GM18499 (cell line): ENCODE results near the gene DNAJC28.
"Not testable (repeated sequence)": the region's sequence is repeated elsewhere in the genome, so short reads cannot be mapped to it uniquely, and the experiment has no call there.

Experiments
- ATAC-seq: cut with Tn5 transposase; IDR thresholded peaks from one replicate; pipeline ENCODE4 v1.9.1; 2021; ENCODE audit warnings: moderate number of reproducible peaks; ENCODE audit not compliant: insufficient read depth, unreplicated experiment

Gene DNAJC28, protein sequence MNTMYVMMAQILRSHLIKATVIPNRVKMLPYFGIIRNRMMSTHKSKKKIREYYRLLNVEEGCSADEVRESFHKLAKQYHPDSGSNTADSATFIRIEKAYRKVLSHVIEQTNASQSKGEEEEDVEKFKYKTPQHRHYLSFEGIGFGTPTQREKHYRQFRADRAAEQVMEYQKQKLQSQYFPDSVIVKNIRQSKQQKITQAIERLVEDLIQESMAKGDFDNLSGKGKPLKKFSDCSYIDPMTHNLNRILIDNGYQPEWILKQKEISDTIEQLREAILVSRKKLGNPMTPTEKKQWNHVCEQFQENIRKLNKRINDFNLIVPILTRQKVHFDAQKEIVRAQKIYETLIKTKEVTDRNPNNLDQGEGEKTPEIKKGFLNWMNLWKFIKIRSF

DNA sequence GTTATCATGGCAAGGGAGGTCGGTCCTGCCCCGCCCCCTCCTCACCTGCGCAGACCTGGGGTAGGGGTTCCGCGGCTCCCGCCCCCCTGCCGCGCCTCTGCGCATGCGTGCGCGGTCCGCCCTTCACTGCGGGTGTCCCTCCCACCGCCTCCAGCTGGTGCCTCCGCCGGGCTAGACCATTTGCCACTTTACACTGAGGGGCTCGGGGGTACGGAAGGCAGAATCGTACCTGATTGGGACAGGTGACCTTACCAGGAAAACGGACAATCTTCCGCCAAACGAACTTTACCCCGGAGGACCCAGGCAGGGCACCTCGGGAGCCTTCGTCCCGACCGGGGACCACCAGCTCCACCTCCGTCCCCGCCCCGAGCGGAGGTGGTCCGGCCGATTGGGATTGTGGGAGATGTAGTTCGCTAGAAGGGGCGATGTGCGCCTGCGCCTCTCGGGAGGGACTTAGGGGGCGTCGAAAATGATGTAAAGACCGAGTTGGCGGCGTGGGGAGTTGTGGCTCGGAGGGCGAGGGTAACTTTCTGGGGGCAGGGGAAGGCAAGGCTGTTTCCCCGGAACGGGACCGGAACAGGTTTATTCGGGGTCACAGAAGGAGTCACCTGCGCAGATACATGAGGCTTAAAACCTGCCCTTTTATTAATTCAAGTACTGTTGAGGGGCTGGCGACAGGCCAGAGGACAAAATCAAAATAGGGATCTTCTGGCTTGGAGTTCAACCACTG is at the start of gene DNAJC28:
Gene DNAJC28, minus strand, starts transcription at position 344 of the 730 bp plus-strand sequence. CDS start 2,323 bp downstream, outside the sequence.
- ATAC-seq = peak; percentile 68

GRCh38 chr21:33541105-33541711 is 49.7 kb upstream of the DNAJC28 start:
- ATAC-seq = no peak

- ATAC-seq = no peak
Observed at GRCh38 chr21:33540711-33541104, 49.2 kb upstream of the DNAJC28 start.

- ATAC-seq = no peak
Observed at GRCh38 chr21:33539616-33540015, 48.1 kb upstream of the DNAJC28 start.

GRCh38 chr21:33537212-33537611 is 45.7 kb upstream of the DNAJC28 start:
- ATAC-seq = no peak

DNA sequence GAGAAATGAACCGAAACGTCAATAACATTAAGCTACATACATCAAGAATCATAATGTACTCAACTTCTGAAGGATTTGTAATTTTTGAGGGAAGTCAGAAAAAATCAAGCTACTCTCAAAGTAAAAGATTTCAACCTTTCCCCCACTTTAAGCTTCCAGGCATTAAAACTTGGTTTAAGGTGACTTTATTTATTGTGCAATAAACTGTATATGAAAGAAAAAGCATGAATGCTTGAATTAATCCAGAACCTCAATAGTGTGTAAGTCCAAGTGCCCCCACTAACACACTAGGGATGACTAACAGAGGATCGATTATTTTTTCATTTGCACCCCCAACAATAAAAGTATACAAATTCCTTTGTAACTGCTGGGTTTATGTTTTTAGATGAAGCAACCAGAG is 39.5 kb upstream of the DNAJC28 start:
- no peak for ATAC-seq

DNA sequence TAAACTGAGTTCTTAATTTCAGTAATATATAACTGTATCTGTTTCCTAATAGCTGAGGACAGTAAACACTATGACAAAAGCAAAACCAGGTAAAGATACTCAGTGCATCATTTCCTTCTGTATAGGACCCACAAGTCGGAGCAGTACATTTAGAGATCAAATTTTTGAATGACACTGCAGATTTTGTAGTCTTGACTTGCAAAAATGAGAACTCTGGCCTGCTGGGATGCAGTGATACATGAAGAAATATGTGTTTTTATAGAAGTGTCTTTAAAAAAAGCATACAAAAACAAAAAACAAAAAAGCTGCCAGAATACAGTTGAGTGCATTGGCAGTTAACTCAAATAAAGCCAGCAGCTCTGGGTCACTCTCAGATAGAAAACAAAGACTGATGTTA is 31.4 kb upstream of the DNAJC28 start:
- ATAC-seq = no peak

GRCh38 chr21:33522297-33522952 is 30.9 kb upstream of the DNAJC28 start:
- no peak for ATAC-seq

DNA sequence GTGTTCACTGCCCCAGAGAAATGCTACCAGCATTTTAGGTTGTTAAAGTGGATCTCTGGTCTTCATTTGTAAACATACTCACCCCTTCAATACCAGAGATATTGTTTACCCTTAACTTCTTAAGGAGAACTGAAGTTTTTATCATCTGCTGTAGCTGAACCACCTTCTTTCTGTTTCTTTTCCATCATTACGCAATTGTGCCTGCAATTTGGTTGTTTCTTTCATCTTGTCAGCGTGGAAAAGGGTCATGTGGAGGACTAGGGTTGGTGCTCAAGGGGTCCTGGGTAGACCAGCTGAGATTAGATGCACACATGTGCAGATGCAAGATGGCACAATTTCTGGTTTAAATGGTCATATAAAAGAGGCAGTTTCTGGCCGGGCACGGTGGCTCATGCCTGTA is 27.4 kb upstream of the DNAJC28 start:
- ATAC-seq = no peak

DNA sequence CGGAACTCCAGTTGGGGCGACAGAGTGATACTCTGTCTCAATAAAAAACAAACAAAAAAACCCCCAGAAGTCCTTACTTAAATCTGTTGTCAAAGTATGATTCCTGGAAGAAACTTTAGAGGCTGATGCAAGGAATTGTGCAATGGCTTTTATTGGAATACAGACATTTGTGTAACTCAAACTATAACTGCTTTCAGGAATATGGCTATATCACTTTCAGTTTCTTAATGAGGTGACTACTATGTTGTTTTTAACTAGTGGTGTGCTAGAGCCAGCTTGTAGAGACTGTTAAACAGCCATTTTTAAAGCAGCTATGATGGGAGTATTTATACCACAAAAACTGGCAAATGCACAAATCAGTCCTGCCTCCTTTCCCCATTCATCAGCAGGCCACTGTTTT is 22.7 kb upstream of the DNAJC28 start:
- no peak for ATAC-seq

DNA sequence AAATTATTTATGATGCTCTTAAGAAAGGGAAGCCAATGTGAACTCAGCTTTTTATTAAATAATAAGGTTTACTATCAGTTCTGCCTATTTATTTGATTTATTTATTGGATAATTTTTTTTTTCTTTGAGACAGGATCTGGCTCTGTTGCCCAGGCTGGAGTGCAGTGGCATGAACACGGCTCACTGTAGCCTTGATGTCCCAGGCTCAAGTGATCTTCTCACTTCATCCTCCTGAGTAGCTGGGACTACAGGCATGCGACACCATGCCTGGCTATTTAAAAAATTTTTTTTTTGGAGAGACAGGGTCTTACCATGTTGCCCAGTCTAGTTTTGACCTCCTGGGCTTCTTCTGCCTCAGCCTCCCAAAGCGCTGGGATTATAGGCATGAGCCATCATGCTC is 21.0 kb upstream of the DNAJC28 start:
- ATAC-seq = no peak

- no peak for ATAC-seq
Observed at GRCh38 chr21:33511639-33512038, 20.1 kb upstream of the DNAJC28 start.

DNA sequence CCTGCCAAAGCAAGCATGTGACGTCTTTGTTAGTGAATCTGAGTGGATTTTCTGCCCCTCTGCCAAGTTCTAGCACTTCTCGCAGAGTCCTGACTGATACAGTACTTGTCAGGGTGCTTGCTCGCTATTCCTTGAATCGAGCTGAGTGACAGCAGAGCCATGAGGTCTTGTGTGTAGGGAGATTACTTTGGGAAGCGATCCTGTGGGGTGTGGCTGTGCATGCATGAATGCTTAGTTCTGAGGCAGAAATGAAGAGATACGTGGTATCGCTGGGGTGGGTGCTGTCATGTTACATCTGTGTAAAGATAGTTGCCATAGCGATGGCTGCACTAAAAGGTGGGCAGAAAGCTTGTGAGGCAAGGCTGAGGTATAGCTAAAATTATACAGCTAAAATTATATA is 19.3 kb upstream of the DNAJC28 start:
- no peak for ATAC-seq

GRCh38 chr21:33507003-33507402 is 15.5 kb upstream of the DNAJC28 start:
- not testable (repeated sequence) for ATAC-seq

GRCh38 chr21:33505833-33506232 is 14.3 kb upstream of the DNAJC28 start:
- ATAC-seq = no peak

GRCh38 chr21:33496345-33496744 is 4.8 kb upstream of the DNAJC28 start:
- ATAC-seq = no peak

- ATAC-seq = no peak
Observed at GRCh38 chr21:33495743-33496142, 4.2 kb upstream of the DNAJC28 start.

- no peak for ATAC-seq
Observed at GRCh38 chr21:33493756-33494155, 2.2 kb upstream of the DNAJC28 start.

DNA sequence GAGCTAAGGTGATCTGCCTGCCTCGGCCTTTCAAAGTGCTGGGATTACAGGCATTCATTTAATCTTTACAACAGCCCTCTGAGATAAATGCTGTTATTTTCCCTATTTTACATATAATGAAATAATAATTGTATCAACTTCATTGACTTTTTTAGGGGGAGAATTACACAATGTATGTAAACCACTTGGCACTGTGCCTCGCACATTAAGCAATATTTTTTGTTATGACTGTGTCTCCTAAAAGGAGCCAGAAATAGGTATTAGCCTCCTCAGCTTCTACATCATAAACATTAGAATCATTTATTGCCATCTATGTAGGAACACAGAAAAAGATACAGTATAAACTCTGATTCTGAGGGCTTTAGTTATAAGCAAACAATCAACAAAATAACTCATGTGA is 1.1 kb upstream of the DNAJC28 start:
- no peak for ATAC-seq

DNA sequence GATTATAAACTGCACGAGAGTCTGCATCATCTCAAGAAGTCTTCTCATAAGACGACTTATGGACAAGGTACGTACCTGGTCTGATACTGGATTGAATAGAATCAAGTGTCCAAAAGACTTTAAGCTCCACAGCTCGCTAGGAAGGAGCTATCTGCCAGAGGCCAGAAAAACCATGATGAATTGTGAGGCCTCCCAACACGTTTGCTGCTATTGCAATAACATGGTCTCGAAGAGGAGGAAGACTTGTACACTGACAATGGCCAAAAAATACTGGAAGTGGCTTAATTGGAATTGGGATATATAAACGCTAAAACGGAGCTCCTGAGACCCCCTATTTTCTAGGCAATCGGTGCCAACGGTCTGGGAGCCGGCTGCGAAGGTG is 534 bp downstream of the DNAJC28 start:
- ATAC-seq = no peak

GRCh38 chr21:33488936-33489335 is 2.6 kb downstream of the DNAJC28 start:
- no peak for ATAC-seq
